ENCODE results near the gene ITIH5. TPM values are rescaled to one million over a fixed set of nuclear protein-coding genes. Genes with fewer than 3 reads are reported as not detected.

The ITIH5 gene
- polyA plus RNA-seq, 3 donors: not detected

GRCh38 chr10:7515439-7515838 lies 151.3 kb downstream of the ITIH5 start:
- H3K27ac Mint-ChIP-seq: no peak overlapping the region
- no peak overlapping the region for H3K4me3 Mint-ChIP-seq
- H3K9ac ChIP-seq (ENCODE audit: insufficient read depth, low read length, poor library complexity, severe bottlenecking): no peak overlapping the region
- intact Hi-C loops (cut with micrococcal nuclease): no loop called here
- H3K4me2 ChIP-seq (replicated peaks; ENCODE audit: extremely low read depth, low read length, poor library complexity, severe bottlenecking): no peak overlapping the region
- WGBS (ENCODE audit: insufficient coverage): no CpG with 5 or more reads among the region's 5 CpGs
- H3K4me1 ChIP-seq (ENCODE audit: control insufficient read depth in 1 of 2, insufficient read depth in 2 of 2, low read length in 2 of 2): peaks cover 0 to 5% of the 10 kb centered on the region in 2 donors
- no peak for TF ChIP-seq CTCF (IDR thresholded peaks at IDR 0.05)
- no peaks in the 10 kb centered on the region for H3K79me2 ChIP-seq (ENCODE audit: insufficient read depth, low read length)
- H3K36me3 Mint-ChIP-seq: peaks cover 0 to 2% of the 10 kb centered on the region in 2 donors
- no peak overlapping the region for H2AFZ ChIP-seq (ENCODE audit: insufficient read depth, low read depth, low read length, poor library complexity, severe bottlenecking)
- H3K4me3 ChIP-seq (replicated peaks in 1 of 3; ENCODE audit: low read depth in 2 of 3, low read length in 3 of 3): no peak overlapping the region
- peaks cover 14% of the 10 kb centered on the region for H3K4me1 Mint-ChIP-seq
- H3K27me3 ChIP-seq (ENCODE audit: control insufficient read depth in 2 of 2, insufficient read depth in 2 of 2, low read length in 2 of 2): no peaks in the 10 kb centered on the region
- H3K9me3 Mint-ChIP-seq: peaks cover 3 to 9% (median 5%) of the 10 kb centered on the region in 7 donors
- no peak for DNase-seq
- no peak overlapping the region for H3K27ac ChIP-seq (ENCODE audit: low read depth in 1 of 2, low read length in 2 of 2)
- H3K27me3 Mint-ChIP-seq (ENCODE audit: low read depth in 3 of 3): peaks cover 0 to 3% (median 2%) of the 10 kb centered on the region in 3 donors
- peaks cover 3 to 4% of the 10 kb centered on the region in 2 donors for H3K9me3 ChIP-seq (replicated peaks in 1 of 2; ENCODE audit: control insufficient read depth in 1 of 2, insufficient read depth in 1 of 2, low read length in 2 of 2)
- H3K36me3 ChIP-seq (replicated peaks in 1 of 2; ENCODE audit: control insufficient read depth in 1 of 2, insufficient read depth in 2 of 2, low read length in 2 of 2): no peaks in the 10 kb centered on the region
- H4K20me1 ChIP-seq (ENCODE audit: insufficient read depth, low read length): no peaks in the 10 kb centered on the region

- DNase-seq: no peak
- Histone ChIP-seq H4K20me1 (ENCODE audit: insufficient read depth, low read length) (no peaks in the 10 kb centered on the region), H3K36me3 (replicated peaks in 1 of 2; ENCODE audit: control insufficient read depth in 1 of 2, insufficient read depth in 2 of 2, low read length in 2 of 2) (no peaks in the 10 kb centered on the region), H3K9me3 (replicated peaks in 1 of 2; ENCODE audit: control insufficient read depth in 1 of 2, insufficient read depth in 1 of 2, low read length in 2 of 2) (peaks cover 8 to 15% of the 10 kb centered on the region in 2 donors), H3K4me2 (replicated peaks; ENCODE audit: extremely low read depth, low read length, poor library complexity, severe bottlenecking) (no peak overlapping the region), H2AFZ (ENCODE audit: insufficient read depth, low read depth, low read length, poor library complexity, severe bottlenecking) (no peak overlapping the region), H3K4me3 (replicated peaks in 1 of 3; ENCODE audit: low read depth in 2 of 3, low read length in 3 of 3) (no peak overlapping the region), H3K27ac (ENCODE audit: low read depth in 1 of 2, low read length in 2 of 2) (no peak overlapping the region), H3K9ac (ENCODE audit: insufficient read depth, low read length, poor library complexity, severe bottlenecking) (no peak overlapping the region), H3K79me2 (ENCODE audit: insufficient read depth, low read length) (no peaks in the 10 kb centered on the region), H3K27me3 (ENCODE audit: control insufficient read depth in 2 of 2, insufficient read depth in 2 of 2, low read length in 2 of 2) (no peaks in the 10 kb centered on the region), H3K4me1 (ENCODE audit: control insufficient read depth in 1 of 2, insufficient read depth in 2 of 2, low read length in 2 of 2) (peaks cover 0 to 5% of the 10 kb centered on the region in 2 donors)
- Mint-ChIP-seq H3K27ac (peak overlapping the region in 1 of 7 donors; percentile 12), H3K4me1 (peaks cover 14% of the 10 kb centered on the region), H3K36me3 (peaks cover 3 to 5% of the 10 kb centered on the region in 2 donors), H3K27me3 (ENCODE audit: low read depth in 3 of 3) (peaks cover 0 to 5% (median 3%) of the 10 kb centered on the region in 3 donors), H3K9me3 (peaks cover 11 to 19% (median 15%) of the 10 kb centered on the region in 7 donors), H3K4me3 (no peak overlapping the region)
- WGBS (ENCODE audit: insufficient coverage): 85% methylated on average over 4 of the region's 4 CpGs
- TF ChIP-seq CTCF (IDR thresholded peaks at IDR 0.05): no peak
- intact Hi-C loops (cut with micrococcal nuclease): no loop called here
Observed at GRCh38 chr10:7513936-7514335, 152.8 kb downstream of the ITIH5 start.
